Suppressor macrophage (primary cell): ENCODE data around the gene TBX4.

Experiments used
- DNase-seq, 4 experiments: peaks; one replicate each; pipeline ENCODE4 v3.0.0-alpha.2; 2020 to 2022

Gene TBX4

DNA sequence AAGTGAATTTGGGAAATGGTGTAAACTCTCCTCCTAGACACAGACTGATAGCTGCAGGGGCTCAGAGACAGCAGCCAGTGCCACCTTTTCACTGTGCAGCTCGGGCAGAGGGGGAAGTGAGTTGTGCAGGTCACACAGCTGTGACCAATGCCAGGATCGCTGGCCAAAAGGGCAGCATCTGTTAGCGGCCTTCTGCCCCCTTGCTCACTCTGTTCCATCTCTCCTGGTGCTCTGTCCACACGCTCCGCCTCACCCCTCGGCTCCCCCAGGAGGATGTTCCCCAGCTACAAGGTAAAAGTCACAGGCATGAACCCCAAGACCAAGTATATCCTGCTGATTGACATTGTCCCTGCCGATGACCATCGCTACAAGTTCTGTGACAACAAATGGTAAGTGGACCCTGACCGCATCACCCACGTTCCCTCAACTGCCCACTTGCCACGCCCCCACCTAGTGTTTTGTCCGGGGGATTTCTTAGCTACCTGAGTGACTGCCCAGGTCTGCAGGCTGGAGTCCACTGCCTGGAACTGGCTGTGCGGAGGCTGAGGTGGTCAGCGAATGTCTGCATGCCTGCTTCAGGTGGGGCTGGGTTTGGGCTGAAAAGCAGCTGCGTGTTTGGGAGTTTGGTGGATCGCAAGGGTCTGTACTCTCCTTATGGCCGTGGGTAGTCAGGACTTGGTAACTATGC is 13.5 kb downstream of the TBX4 start:
- DNase-seq = no peak

- DNase-seq = no peak
These were observed 14.0 kb downstream of the TBX4 start for GRCh38 chr17:61466246-61466645.

DNA sequence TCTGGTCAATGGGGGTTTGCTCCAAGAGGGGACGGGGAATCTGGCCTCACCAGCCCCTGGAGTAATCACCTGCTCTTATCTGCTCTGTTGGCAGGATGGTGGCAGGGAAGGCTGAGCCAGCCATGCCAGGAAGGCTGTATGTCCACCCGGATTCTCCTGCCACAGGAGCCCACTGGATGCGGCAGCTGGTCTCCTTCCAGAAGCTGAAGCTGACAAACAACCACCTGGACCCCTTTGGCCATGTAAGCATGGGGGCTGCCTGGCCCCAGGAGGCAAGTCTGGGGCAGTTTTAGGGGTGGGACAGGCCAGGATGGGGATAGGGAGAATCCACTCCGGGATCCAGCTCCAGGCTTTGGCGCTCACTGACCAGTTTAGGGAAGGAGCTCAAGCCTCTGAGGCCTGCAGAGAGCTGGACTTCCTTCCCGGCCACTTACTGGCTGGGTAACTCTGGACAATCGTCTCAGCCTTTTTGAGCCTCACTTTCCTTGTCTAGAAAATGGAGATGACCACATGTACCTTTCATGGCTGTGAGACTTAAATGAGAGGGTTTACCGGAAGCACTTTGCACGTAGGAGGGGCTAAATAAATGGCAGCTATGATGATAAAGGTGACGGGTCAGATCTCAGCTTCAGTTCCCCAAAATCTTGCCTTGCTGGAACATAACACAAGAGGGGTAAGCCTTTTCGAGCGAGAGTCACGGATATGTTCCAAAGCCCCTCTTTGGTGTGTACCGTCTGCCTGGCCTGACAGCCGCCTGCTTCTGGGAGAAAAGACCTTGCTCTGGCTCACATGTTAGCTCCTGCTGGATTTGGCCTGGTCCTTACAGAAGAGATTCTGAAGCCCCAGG is 15.4 kb downstream of the TBX4 start:
- DNase-seq = peak; percentile 65 to 80 (median 70)

DNA sequence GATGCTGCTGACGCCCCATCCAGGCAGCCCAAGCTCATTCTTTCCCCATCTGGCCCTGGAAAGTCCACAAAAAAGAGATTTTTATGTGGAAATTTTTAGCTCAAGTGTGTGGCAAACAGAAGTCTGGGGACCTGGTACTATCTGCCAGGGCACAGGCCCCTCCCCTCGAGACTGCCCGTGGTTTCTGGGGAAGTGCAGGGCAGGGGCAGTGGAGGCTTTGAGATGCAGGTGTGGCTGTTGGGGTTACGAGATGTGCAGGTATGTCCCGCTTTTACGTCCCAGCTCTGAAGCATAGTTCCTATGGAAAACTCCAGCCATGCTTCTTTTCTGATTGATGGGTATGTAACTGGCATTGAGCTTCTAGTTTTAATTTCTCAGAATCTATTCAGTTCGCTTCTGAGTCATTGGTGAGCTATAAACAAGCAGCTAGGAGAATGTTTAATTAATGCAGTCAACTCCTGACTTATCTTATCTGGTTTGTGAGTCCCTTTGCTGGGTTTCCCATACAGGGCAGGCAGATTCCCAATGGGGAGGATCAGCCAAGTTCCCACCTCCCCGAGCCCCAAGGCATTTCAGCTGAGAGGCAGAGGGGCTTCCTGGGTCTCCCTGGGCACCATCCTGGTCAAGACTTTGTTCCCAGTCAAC is 16.2 kb downstream of the TBX4 start:
- DNase-seq = no peak

GRCh38 chr17:61469474-61469873 is 17.3 kb downstream of the TBX4 start:
- no peak for DNase-seq

DNA sequence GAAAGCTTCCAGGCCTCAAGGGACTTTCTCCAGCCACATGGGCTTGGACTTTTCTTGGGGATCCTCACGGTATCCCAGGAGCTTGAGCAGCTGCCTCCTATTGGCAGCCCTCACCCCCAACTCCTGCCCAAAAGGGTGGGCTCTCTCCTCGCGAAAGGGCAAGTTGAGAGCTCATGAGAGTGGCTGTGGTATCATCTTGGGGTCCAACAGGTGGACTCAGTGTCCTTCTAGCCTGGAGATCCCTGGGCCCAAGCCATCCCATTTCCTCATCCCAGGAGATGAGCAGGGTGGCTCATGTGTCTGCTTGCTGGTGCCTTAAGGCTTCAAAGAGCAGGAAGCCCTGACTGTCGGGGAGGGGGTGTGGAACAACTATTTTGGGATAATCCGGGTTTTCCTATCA is 17.7 kb downstream of the TBX4 start:
- no peak for DNase-seq

DNA sequence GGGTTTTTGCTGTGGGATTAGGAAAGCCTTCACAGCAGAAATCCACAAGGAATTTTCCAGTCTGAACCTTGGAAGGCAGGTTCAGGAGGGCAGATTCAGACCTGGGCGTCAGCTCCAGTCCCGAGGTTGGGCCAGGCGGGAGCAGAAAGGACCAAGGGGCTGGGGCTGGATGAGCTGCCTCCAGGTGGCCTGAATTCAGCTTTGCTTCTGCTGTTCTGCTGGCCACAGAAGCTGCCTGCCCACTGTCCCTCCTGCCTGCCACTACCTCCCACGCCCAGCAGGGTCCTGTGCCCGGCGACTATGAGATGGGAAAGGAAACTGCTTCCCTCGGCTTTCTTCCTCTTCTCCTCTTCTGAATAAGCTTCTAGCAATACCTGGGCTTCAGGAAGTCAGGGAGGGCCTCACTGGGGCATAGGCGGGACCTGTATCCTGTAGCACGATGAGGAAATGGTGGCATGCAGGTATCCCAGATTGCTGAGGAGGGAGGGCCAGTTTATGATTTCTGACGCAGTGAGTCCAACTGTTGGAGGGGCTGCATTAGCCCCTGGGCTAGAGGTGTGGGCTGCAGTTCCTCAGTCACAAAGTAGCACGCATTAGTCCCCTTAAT is 18.4 kb downstream of the TBX4 start:
- DNase-seq = no peak

DNA sequence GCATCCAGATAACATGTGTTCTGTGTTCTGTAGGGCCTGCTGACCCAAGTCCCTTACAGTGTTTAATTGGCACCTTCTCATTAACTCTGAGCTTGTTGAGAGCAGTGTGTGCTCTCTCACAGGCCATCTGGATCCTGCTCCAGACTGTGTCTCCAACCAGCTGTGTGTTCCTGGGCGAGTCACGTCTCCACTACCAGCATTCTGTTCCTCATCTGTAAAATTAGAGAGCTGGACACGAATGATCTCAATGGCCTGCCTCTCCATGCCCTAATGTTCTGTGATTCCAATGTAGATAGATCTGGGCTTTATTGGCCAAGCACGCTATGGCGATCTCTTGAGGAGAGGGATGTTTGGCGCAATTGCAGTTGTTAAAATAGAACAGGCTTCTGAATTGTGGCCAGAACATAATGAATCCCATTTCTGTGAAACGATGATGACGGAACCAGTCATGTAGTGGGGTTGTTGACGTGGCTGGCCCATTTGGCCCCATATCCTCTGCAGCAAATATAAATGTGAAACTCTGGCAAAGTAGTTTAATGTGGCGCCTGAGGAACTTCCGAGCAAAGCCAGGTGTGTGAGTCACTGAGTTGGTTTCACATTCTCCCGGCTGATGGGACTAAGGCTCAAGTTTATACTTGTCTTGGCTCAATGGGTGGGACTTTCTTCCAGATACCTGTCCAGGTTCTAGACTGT is 22.2 kb downstream of the TBX4 start:
- DNase-seq = no peak

- DNase-seq = no peak
These were observed 22.7 kb downstream of the TBX4 start for GRCh38 chr17:61474934-61475333.

DNA sequence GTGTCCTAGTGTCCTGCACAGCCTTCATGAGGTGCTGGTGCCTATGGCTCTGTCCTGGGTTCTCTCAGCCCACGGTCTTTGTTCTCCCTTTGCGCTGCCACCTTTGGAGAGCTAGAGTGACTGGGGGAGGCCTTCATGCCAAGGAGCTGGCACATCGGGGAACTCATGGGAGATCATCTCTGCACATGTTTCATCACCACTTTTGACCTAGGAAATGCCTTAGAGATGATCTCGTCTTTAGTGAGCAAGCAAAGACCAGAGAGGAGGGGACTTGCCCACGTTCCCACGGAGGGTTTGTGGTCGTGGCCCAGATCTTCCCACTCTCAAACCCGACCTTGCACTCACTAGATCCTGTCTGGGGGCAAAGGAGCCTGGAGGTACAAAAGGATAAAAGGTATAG is 23.5 kb downstream of the TBX4 start:
- DNase-seq = no peak

GRCh38 chr17:61476476-61477203 is 24.4 kb downstream of the TBX4 start:
- DNase-seq = no peak

- no peak for DNase-seq
These were observed 25.1 kb downstream of the TBX4 start for GRCh38 chr17:61477204-61477834.

DNA sequence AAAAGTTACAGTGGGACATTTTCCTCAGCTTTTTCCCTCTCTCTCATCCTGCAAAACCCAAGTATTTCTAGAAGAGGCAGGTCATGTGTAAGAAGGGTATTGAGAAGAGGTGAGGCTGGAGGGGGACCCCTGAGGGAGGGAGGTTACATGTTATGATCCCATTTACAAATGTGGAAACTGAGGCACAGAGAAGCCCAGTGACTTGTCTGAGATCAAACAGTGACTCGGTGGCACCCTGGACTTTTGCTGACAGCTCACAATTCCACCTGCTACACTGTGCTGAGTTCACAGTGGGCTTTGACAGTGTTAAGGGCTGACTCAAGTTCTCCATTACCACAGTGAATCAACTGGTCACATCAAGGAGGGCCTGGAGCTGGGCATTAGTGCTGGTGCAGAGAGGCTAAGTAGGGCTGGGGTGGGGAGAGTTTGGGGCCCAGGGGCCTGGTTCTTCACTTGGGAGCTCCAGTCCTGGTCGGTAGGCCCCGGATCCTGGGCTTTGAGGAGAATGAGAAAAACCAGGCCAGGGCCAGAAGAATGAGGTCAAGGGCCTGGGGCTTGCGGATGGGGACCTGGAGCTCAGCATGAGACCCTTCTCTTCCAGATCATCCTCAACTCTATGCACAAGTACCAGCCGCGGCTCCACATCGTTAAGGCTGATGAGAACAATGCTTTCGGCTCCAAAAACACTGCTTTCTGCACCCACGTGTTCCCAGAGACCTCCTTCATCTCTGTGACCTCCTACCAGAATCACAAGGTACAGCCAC is 26.0 kb downstream of the TBX4 start:
- no peak for DNase-seq

DNA sequence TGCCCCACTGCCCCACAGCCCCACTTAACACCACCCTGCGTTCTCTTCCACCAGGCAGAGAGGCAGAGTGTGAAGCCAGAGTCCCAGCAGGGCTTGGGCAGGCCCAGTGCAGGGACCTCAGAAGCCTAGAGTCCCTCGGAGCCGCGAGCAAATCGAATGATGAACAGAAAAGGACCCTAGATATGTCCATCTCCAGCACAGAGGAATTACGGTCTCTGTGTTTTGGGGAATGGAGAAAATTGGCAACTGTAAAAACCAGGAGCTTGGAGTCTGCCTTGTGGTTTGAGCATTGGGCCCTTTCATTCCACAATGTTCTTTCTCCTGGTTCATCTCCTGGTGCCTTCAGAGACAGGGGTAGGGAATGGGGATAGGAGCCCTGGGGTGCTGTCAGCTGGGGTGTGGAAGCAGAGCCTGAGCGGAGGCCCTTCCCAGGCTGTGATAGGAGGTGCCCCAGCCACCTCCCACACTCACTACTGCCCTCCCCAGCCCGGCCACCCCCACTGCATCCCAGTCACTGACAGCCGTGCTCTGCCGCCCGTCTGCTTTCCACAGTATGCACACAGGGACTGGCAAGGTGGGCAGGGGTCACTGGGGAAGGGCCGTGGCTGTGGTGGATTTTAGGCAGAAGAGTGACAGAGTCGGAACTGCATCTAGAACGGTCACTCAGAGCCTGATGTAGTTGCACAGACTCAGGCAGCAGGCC is 26.7 kb downstream of the TBX4 start:
- DNase-seq = no peak

DNA sequence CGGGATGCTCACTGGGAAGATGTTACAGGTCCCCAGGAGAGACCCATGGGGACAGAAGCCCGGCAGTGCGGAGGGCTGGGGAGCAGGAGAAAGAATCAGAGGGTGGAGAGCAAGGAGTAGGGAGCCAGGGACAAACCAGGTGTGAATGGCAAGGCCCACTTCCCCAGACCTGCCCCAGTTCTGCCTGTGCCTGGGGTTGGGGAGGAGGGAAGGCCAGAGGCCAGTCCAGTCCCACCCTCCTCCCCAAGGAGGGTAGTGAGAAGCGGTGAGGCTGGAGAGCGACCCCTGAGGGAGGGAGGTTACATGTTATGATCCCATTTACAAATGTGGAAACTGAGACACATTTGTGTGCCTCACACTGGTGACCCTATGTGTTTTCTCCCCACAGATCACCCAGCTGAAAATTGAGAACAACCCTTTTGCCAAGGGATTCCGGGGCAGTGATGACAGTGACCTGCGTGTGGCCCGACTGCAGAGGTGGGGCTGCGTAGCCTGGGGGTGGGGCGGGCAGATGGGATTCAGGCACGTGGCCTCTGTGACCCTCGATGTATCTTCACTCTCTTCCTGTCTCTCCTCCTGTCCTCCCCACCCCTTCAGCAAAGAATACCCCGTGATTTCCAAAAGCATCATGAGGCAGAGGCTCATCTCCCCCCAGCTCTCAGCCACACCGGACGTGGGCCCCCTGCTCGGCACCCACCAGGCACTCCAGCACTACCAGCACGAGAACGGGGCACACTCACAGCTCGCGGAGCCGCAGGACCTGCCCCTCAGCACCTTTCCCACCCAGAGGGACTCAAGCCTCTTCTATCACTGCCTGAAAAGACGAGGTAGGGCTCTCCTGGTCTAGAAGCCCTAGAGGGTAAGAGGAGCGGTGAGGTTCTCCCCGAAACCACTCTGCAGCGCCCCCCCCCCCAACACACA is 27.5 kb downstream of the TBX4 start:
- no peak for DNase-seq

- no peak for DNase-seq
These were observed 28.2 kb downstream of the TBX4 start for GRCh38 chr17:61480414-61480807.

DNA sequence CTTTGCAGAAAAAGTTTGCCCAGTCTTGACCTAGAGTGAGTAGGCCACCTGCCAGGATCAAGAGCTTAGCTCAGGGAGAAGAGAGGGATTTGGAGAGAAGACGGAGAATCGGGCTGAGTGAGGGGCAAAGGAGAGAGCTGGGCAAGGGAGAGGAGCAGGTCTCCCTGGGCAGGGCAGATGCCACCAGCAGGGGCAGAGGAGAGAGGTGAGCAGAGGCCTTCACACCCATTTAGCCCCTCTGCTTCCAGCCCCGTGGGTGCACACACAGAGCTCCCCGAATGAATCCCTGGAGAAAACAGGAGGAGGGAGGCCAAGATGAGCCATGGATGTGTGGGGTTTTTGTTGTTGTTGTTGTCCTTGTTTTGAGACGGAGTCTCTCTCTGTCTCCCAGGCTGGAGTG is 29.2 kb downstream of the TBX4 start:
- no peak for DNase-seq

DNA sequence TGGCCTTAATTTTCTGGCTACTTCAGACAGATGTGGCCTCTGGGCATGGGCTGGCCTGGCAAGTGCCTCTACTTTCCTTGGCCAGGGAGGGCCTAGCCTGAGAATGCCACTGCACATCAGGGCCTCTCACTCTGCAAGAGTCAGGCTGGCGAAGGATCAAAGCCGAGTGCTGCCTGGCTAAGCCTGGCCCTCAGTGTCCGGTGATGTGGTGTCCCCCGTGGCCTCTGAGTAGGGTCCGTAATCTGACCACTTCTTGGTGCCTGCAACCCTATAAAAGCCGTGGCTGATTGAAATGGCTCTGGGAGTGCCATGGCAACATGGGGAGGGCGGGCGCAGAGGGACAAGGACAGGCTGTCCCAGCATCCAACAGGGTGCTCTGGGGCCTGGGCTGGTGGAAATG is 30.2 kb downstream of the TBX4 start:
- no peak for DNase-seq

DNA sequence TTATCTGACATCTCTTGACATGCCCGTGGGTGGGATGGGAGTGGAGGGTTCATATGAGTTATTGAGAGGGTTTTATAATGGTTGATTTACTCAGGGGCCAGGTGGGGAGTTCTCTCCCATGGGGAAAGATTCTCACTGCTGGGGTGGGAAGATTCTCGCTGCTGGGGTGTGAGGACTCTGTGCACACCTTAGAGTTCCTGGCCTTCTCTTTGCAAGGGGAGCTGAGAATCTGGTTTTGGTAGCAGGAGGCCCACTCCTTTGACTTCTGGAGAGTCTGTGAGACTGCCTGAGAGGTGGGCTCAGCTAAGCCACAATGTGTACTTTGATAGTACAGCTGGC is 31.5 kb downstream of the TBX4 start:
- DNase-seq = no peak
